GM23338 (cell line): ENCODE data around the gene KIAA1191.

Experiments
- CREB1 ChIP-seq: fragments of 250-450 bp; sonication (Bioruptor Pico); IDR thresholded peaks from 2 replicates; pipeline ENCODE4 v1.5.0; 2020; ENCODE audit warnings: low read depth, mild to moderate bottlenecking, moderate library complexity
- EZH2 ChIP-seq: fragments of 200-600 bp; sonication (generic); IDR thresholded peaks from one replicate; pipeline ENCODE4 v1.8.0; 2017; ENCODE audit warnings: antibody characterized with exemption, mild to moderate bottlenecking, low read depth; ENCODE audit not compliant: unreplicated experiment
- POLR2AphosphoS5 ChIP-seq: IDR thresholded peaks from 2 replicates; pipeline ENCODE4 v1.6.1; 2016; ENCODE audit warnings: antibody characterized with exemption, low read depth
- TF ChIP-seq, protein P1 (sequence below): IDR thresholded peaks from 2 replicates; pipeline ENCODE4 v1.6.1; 2016; ENCODE audit warnings: antibody characterized with exemption
- TF ChIP-seq, protein P2 (sequence below), 2 experiments: fragments of 200-600 bp in 1 of 2; sonication (generic) in 1 of 2; conservative IDR thresholded peaks; 2 replicates each; pipeline versions ENCODE4 v1.5.1 to v1.6.1; 2016 to 2017; ENCODE audit warnings: antibody characterized with exemption in 2 of 2, low read depth in 2 of 2, mild to moderate bottlenecking in 2 of 2, moderate library complexity in 1 of 2

DNA sequence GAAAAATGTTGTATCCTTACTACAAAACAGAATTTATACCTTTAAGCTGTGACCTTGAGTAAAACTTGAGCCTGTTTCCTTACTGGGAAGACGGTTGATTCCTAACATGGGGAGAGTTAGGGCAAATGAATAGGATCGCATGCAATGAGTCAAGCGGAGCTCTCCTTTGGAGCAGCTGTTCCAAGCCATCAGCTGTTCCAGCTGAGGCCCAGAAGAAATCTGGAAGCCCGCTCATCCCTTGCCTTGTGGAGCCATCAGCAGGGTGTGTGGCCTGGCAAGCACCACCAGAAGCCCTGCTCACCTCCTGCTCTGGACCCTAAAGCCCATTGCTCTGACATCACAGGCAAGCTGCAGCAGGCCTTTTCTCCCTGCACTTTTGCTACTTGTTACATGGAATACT lies 8.0 kb downstream of the KIAA1191 start:
- TF ChIP-seq POLR2AphosphoS5 (no peak), CREB1 (CRISPR knock-in tag) (no peak), EZH2 (no peak)
- TF ChIP-seq, protein P1, sequence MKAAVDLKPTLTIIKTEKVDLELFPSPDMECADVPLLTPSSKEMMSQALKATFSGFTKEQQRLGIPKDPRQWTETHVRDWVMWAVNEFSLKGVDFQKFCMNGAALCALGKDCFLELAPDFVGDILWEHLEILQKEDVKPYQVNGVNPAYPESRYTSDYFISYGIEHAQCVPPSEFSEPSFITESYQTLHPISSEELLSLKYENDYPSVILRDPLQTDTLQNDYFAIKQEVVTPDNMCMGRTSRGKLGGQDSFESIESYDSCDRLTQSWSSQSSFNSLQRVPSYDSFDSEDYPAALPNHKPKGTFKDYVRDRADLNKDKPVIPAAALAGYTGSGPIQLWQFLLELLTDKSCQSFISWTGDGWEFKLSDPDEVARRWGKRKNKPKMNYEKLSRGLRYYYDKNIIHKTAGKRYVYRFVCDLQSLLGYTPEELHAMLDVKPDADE: no peak
- TF ChIP-seq, protein P2, sequence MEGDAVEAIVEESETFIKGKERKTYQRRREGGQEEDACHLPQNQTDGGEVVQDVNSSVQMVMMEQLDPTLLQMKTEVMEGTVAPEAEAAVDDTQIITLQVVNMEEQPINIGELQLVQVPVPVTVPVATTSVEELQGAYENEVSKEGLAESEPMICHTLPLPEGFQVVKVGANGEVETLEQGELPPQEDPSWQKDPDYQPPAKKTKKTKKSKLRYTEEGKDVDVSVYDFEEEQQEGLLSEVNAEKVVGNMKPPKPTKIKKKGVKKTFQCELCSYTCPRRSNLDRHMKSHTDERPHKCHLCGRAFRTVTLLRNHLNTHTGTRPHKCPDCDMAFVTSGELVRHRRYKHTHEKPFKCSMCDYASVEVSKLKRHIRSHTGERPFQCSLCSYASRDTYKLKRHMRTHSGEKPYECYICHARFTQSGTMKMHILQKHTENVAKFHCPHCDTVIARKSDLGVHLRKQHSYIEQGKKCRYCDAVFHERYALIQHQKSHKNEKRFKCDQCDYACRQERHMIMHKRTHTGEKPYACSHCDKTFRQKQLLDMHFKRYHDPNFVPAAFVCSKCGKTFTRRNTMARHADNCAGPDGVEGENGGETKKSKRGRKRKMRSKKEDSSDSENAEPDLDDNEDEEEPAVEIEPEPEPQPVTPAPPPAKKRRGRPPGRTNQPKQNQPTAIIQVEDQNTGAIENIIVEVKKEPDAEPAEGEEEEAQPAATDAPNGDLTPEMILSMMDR (conservative IDR thresholded peaks at IDR 0.05; ENCODE audit: low read depth in 2 of 2): no peak
